ENCODE measurements around the gene MYH11.

Gene MYH11

GRCh38 chr16:15856901-15857698 is at the start of gene MYH11:
Gene MYH11 (minus strand): TSS chr16:15857028. CDS start chr16:15838252, 18,776 bp downstream.
- DNase-seq = no peak

DNA sequence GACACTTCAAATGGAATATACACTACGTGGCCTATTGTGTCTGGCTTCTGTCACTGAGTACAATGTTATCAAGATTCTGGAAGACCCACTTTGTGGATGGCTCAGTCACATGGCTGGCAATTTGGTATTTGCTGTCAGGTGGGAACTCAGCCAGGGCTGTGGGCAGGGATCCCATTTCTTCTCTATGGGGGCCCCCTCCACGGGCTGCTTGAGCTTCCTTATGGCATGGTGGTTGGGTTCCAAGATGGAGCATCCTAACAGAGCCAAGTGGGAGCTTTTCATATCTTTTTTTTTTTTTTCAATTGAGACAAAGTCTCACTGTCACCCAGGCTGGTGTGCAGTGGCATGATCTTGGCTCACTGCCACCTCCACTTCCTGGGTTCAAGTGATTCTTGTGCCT is 49.6 kb upstream of the MYH11 start:
- no peak for DNase-seq

DNA sequence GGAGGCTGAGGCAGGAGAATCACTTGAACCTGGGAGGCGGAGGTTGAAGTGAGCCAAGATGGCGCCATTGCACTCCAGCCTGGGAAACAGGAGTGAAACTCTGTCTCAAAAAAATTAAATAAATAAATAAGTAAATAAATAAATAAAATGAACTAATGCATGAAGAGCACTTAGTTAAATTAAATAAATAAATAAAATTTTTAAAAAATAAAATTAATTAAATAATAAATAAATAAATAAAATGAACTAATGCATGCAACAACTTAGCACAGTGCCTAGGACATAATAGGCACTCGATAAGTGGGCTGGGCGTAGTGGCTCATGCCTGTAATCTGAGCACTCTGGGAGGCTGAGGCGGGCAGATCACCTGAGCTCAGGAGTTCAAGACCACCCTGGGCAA is 47.1 kb upstream of the MYH11 start:
- no peak for DNase-seq

DNA sequence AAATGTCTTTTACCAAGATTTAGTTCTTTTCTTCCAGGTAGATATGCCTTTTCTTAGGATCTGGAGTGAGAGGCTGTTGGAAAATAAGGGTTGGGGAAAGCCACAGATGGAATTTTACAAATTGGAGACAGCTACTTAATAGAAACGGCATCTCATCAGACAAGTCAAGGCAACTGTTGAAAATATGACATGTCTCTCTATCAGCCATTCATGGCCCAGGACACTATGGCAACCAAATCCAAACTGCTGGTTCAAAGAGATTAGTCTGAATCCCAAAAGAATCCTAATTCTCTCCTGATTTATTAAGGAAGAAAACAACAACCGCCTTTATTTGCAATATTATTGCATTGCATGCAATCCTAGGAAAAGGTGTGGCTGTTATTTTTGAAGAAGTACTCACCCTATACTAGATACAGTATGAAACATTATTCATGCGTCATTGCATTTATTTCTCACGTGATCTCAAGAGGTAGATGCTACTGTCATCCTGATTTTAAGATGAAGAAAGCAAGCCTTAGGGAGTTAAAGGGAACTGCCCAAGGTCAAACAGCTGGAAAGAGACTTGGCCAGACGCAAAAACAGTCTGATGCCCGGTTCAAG is 44.2 kb upstream of the MYH11 start:
- DNase-seq = no peak

GRCh38 chr16:15900357-15900756 is 43.5 kb upstream of the MYH11 start:
- no peak for DNase-seq

GRCh38 chr16:15899538-15900100 is 42.8 kb upstream of the MYH11 start:
- no peak for DNase-seq

DNA sequence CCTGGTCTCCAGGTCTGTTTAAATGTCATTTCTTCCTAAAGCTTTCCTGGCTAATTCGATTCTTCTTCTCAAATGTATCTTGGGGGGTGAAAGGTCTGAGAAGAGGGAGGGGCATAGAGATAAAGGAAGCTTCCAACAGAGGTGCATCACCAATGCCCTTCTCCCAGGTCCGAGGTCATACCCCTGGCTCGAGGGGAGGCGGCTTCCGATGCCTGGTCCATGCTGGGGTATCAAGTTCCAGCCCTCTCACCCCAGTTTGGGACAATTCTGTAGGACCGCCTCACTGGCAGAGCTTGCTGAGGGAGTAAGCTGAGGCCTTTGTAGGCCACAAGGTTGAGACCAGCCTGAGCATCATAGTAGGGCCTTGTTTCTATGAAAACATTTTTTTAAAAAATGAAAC is 41.8 kb upstream of the MYH11 start:
- no peak for DNase-seq

DNA sequence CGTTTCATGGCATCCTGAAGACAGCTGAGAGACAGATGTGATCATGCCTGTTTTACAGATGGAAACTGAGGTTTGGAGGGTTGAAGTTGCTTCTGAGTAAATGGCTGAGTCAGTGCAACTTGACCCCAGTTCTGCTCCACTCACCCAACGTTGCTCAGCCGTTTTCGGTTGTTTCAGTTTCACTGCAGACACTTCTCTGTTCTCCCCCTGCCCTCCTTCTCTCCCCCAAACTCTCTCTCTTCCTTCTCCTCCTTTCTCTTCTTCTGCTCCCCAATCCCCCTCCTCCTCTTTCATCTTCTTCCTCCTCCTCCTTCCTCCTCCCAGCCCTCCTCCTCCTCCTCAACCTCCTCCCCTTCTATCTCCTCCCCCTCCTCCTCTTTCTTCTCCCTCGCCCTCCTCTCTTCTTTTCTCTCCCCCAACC is 41.0 kb upstream of the MYH11 start:
- no peak for DNase-seq

DNA sequence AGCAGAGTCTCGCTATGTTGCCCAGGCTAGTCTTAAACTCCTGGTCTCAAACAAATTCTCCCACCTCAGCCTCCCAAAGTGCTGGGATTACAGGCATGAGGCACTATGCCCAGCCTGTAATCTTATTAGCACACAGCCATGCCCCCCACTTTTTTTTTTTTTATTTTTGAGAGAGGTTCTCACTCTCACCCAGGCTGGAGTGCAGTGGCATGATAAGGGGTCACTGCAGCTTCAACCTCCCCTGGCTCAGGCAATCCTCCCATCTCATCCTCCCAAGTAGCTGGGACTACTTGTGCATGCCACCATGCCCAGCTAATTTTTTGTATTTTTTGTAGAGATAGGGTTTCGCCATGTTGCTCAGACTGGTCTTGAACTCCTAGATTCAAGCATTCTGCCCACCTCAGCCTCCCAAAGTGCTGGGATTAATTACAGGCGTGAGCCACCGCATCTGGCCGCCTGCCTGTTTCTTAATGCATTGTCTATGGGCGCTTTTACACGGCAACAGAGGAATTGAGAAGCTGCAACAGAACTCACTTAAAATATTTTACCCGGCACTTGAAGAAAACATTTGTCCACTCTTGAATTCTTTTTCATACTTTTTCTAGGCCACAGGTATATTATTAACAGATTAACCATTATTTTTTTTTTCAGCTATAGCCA is 40.4 kb upstream of the MYH11 start:
- no peak for DNase-seq

DNA sequence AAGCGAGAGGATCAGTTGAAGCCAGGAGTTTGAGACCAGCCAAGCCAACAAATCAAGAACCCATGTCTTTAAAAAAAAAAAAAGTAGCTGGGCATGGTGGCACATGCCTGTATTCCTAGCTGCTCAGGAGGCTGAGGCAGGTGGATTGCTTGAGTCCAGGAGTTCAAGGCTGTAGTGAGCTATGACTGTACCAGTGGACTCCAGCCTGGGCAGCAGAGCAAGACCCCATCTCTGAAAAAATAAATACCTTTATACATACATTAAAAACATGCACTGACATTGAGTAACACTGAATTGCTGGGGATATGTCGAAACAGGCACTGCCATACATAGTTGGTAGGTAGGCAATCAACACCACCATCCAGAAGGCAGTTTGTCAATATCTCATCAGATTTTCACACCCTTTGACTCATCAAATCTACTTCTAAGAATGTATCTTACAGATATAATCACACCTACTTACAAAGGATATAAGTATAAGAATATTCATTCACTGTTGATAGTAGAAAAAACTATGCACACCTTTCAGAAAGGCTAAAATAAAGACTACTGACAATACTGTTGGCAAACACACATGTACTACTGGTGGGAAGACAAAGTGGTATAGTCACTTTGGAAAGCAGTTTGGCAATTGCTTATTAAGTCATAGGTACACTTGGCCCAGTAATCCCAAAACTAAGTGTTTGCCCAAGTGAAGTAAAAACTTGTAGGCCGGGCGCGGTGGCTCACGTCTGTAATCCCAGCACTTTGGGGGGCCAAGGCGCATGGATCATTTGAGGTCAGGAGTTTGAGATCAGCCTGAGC is 37.9 kb upstream of the MYH11 start:
- no peak for DNase-seq

GRCh38 chr16:15891508-15891907 is 34.7 kb upstream of the MYH11 start:
- DNase-seq = no peak

- DNase-seq = peak; percentile 96
Measured at GRCh38 chr16:15888072-15888976, 31.5 kb upstream of the MYH11 start, which contains the start of gene CEP20. Gene CEP20 (minus strand): TSS chr16:15888603. CDS start chr16:15888585, 18 bp downstream.

DNA sequence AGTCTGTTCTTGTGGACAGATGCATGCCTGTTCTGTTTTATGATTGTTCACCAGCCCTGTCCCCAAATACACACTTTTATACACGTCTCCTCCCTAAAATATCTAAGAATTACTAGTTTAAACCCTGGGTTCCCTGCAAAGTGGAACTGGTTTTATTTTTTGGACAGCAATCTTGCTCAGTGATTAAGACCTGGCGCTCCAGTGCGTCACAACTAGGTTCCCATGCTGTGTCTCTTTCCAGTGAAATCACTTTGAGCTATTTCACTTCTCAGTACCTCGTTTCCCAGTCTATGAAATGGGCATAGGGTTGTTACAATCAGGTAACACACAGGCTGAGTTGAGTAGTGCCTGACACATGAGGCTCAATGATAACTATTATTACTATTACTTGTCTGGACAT is 30.5 kb upstream of the MYH11 start:
- DNase-seq = no peak

DNA sequence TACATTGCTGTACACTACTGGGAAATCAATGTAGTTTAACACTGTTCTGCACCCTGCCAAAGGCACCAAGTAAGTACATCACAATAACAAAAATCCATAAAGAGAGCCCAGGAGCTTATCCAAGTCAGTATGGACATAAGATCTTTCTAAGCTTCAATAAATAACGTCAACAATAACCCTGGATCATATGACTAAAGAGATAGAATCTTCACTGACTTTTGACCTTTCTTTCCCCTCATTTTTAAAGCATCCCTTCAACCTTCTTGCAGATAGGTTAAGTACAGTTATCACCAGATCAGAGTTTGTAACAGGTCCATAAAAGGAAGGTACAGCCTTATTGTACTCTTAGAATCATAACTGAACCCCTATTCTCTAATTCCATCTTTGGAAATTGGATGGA is 29.2 kb upstream of the MYH11 start:
- DNase-seq = no peak

DNA sequence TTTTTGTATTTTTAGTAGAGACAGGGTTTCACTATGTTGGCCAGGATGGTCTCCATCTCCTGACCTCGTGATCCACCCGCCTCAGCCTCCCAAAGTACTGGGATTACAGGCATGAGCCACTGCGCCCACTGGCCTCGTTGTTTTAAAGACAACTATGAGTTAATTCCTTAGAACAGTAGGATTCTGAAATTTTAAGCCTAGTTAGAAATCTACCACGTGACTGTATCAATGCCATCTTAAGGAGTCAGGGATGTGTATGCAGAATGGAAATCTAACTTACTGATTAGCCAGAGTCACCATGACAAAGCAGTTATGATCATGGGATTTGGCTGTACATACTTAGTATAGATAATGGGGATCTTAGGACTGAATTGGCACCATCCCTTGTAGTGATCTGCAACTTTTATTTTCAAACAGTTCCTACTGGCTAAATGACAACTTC is 28.8 kb upstream of the MYH11 start:
- DNase-seq = no peak

GRCh38 chr16:15882563-15882962 is 25.7 kb upstream of the MYH11 start:
- no peak for DNase-seq

GRCh38 chr16:15881794-15882379 is 25.1 kb upstream of the MYH11 start:
- DNase-seq = no peak

DNA sequence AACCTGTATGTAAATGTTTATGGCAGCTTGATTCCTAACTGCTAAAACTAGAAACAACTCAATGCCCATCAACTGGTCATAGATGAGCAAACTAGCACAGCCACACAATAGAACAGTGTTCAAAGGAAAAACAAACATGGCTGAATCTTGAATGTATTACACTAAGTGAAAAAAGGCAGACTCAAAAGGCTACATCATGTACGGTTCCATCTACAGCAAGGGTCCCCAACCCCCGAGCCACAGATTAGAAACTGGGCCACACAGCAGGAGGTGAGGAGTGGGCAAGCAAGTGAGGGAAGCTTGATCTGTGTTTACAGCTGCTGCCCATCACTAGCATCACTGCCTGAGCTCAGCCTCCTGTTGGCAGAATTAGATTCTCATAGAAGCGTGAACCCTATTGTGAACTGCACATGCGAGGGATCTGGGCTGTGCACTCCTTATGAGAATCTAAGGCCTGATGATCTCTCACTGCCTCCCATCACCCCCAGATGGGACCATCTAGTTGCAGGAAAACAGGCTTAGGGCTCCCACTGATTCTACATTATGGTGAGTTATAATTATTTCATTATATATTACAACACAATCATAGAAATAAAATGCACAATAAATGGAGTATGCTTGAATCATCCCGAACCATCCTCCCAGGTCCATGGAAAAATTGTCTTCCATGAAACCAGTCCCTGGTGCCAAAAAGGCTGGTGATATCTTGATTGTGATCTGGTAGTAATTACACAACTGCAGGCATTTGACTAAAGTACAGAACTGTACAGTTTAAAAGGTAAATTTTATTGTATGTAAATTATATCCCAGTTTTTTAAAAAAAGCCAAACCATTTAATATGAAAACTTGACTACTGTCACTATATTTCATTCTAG is 23.8 kb upstream of the MYH11 start:
- no peak for DNase-seq

DNA sequence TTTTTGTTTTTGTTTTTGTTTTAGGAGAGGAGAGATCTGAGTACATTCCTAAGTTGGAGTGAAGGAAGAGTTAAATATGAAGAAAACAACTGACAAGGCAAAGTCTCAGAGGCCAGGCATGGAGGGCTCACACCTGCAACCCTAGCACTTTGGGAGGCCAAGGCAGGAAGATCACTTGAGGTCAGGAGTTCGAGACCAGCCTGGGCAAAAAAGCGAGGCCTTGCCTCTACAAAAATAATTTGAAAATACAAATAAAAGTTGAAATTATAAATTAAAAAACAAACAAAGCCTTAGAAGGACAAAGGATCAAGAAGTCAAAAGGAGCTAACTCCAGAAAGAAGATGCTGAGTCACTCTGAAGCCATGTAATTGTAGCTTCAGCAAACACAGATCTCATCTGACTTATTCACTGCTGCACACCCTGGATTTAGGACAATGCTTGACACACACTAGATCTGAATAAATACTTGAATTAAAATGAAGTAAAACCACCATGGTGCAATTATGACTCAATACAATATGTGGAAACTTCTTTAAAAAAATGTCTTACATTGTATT is 22.5 kb upstream of the MYH11 start:
- no peak for DNase-seq

GRCh38 chr16:15876503-15876902 is 19.7 kb upstream of the MYH11 start:
- DNase-seq = no peak

All from NCI-H1105 (cell line).